Skin of body (tissue), 2 donors: ENCODE data around the gene TRIM9. TPM values are rescaled to one million over a fixed set of nuclear protein-coding genes. Genes with fewer than 3 reads are reported as not detected.

Experiments used
- DNase-seq: peaks from one replicate; lab custom pipeline; 2025; lab: John Stamatoyannopoulos, UW
- total RNA-seq: library from RNA; depleted of rRNA; stranded (reverse); fragments of >200 nt; gene quantifications from one replicate; pipeline ENCODE4 v1.2.3, GENCODE V29; 2014

The TRIM9 gene
- total RNA-seq, 1 donor from 2014 or later: 3.3 TPM

DNA sequence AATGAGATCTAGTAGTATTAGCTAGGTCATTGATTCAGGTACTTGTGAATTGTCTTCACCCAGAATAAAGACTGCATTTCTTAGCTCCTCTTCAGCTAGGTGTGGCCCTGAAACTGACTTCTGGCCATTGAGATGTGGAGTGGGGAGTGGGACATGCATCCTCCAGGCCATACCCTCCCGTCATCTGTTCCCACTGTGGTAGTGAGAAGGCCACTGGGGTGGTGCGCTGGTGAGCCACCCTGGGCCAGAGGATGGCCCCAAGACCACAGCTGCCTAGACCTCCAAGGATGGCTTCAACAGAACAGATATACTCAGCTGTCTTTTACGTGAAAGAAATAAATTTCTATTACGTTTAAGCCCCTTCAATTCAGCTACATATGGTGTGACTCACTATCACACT lies 36.5 kb downstream of the TRIM9 start:
- no peak for DNase-seq

DNA sequence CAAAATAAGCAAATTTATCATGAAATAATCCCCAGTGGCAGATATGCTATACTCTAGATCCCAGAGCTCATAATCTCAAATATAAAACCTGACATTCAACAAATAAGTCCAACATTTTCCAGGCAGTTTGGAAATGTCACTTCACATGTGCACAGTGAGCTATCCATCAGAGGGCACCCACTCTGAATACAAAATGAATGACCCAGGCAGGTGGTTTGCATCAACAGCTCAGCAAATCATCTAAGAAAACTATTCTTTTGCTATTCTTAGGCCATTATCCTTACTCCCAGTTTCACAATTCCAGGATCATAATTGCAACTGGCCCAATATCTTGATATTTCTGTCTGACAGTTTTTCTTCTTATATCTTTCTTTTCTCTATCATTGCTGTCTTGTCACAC lies 38.5 kb downstream of the TRIM9 start:
- DNase-seq: no peak

- DNase-seq: no peak
Measured at GRCh38 chr14:51053157-51053556, 41.7 kb downstream of the TRIM9 start.

GRCh38 chr14:51044961-51045360 lies 49.9 kb downstream of the TRIM9 start:
- DNase-seq: no peak

DNA sequence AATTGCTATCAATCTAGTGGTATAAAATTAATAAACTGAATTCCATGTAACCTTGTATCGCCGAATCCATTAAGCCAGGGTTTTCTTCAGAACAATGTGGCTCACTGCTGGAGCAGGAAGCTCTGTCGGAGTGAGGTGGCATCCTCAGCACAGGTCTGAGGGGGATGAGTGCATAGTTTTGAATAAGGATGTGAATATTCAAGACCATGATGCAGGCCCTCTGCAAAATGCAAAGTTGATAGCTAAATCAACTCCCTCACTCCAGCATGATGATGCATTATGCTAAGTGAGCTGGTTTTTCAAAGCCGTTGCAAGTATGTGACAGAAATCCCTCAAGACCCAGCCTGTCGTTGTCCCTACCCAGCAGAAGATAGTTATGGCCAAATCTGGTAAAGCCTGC lies 53.0 kb downstream of the TRIM9 start:
- no peak for DNase-seq

- DNase-seq: no peak
Measured at GRCh38 chr14:51041108-51041531, 53.8 kb downstream of the TRIM9 start.

DNA sequence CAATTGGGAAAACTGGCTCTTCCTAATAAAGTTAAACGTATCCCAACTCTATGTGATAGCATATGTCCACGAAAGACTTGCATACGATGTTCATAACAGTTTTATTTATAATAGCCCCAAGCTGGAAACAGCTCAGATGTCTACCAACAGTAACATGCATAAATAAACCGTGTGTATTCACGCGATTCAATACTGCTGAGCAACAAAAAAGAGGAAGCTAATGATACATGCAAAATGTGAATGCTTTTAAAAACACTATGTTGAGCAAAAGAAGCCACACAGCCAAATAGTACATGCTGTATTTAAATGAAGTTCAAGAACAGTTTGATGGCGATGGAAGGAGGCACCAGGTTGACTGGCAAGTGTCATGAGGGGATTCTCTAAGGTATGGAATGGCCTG lies 55.7 kb downstream of the TRIM9 start:
- DNase-seq: no peak

GRCh38 chr14:51035611-51036192 lies 59.2 kb downstream of the TRIM9 start:
- DNase-seq: no peak

GRCh38 chr14:51028851-51029754 lies 65.8 kb downstream of the TRIM9 start:
- DNase-seq: no peak

GRCh38 chr14:51028361-51028760 lies 66.5 kb downstream of the TRIM9 start:
- DNase-seq: no peak

DNA sequence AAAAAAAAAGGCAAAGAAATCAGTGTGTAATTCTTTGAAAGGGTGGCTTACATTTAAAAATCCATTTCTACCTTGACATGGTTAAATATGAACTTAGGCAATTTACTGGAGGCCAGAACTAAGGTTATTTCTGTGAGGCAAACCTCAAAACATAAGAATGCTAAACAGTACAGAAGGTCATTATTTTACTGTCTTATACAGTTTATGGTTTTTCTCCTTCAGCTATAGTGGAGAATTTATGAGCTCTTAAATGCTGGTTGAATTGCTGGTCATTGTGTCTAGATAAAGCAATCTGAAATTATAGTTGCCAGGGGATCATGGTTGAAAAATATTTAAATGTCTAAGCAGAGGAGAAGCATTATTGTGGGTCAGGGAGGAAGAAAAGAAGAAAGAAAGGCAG lies 70.5 kb downstream of the TRIM9 start:
- no peak for DNase-seq

- DNase-seq: peak; percentile 23
Measured at GRCh38 chr14:51023964-51024363, 70.9 kb downstream of the TRIM9 start.

- DNase-seq: no peak
Measured at GRCh38 chr14:51022769-51023168, 72.1 kb downstream of the TRIM9 start.

DNA sequence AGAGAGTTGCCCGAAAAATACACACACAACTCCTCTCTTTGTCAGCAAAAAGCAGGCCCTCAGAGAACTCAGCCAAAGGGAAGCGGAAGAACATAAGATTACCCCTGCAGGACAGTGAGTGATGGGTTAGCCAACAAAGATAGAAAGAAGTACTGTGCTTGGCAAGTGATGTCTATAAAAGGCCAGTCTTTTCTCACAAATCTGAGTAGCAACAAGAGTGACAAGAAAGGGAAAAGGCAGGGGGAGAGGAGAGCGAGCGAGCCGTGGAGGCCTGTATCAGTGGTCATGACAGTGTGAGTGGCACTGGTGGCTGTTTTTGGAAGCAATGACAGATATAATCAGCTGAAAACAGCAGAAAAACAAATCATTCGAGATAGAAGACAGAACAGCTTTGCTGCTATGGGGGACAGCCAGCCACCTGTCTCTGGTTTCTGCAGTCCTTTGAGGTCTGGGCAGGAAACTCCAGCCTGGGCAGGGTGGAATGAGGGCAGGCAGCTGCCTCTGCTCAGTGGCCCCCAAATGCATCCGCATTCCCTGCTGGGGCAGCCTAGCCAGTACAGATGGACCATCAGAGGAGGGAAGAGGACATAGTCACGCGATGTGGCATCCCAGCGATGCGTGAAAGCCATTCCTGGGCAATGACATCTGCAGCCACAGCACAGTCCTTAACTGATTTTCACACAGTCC lies 74.7 kb downstream of the TRIM9 start:
- DNase-seq: no peak

GRCh38 chr14:51019089-51019488 lies 75.8 kb downstream of the TRIM9 start:
- DNase-seq: no peak

DNA sequence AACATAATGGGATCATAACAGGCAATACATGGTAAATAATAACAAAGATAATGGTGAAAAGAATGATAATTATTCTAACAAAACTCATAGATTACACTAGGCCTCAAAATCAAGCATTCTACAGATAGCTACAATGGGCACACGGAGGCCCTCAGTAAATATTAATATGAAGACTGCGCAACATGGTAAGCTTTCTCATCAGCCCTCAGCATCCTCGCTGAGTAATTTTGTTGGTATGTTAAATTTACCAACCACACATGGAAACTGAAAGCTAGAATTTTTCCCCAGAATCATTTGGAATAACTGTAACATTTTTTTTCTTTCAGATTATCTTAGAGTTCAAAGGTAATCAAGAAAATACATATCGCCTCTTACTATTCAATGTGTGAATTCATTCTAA lies 76.4 kb downstream of the TRIM9 start:
- DNase-seq: no peak

DNA sequence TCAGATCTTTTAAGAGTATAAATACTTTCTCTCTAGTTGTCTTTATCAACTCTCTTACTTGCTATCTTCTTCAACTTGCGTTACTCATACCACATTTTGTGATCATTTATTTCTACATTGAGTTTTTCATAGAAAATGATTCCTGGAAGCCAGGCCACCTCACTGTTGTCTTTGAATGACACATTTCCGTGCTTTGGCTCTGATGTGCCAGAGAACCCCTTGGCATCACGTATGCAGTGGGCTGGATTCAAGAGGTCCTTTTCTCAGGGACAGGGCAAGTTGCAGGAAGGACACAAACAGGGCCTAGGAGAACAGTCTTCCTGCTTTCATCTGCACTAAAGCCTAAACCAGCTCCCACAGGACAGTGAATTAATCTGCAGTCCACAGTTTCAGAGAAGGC lies 80.3 kb downstream of the TRIM9 start:
- no peak for DNase-seq

GRCh38 chr14:51014086-51014485 lies 80.8 kb downstream of the TRIM9 start:
- DNase-seq: peak; percentile 93

DNA sequence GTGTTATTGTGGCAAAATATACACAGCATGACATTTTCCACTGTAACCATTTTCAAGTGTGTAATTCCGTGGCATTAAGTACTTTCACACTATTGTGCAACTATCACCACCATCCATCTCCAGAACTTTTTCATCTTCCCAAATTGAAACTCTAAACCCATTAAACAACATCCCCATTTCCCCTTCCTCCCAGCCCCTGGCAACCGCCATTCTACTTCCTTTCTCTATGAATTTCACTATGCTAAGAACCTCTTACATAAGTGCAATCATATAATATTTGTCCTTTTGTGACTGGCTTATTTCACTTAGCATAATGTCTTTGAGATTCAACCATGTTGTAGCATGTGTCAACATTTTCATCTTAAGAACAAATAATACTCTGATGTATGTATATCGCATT lies 82.8 kb downstream of the TRIM9 start:
- no peak for DNase-seq

- peak; percentile 67 for DNase-seq
Measured at GRCh38 chr14:51008446-51008845, 86.5 kb downstream of the TRIM9 start.

GRCh38 chr14:51006781-51007211 lies 88.1 kb downstream of the TRIM9 start:
- DNase-seq: peak; percentile 7

GRCh38 chr14:51006324-51006723 lies 88.6 kb downstream of the TRIM9 start:
- no peak for DNase-seq
